GM21447 (cell line): ENCODE data around the gene MROH8.
A peak's percentile ranks its signal among the peaks of the same experiment; 100 is the strongest.

Experiments
- ATAC-seq: cut with Tn5 transposase; IDR thresholded peaks from one replicate; pipeline ENCODE4 v1.9.1; 2021; ENCODE audit not compliant: unreplicated experiment

MROH8 gene

GRCh38 chr20:37200376-37200775, 21.0 kb upstream of the MROH8 start:
- ATAC-seq: no peak

- no peak for ATAC-seq
Observed at GRCh38 chr20:37198932-37199660, 19.7 kb upstream of the MROH8 start.

GRCh38 chr20:37194621-37195417, 15.5 kb upstream of the MROH8 start:
- ATAC-seq: no peak

- no peak for ATAC-seq
Observed at GRCh38 chr20:37193821-37194220, 14.5 kb upstream of the MROH8 start.

- ATAC-seq: no peak
Observed at GRCh38 chr20:37193226-37193625, 13.9 kb upstream of the MROH8 start.

- ATAC-seq: no peak
Observed at GRCh38 chr20:37192137-37192854, 12.9 kb upstream of the MROH8 start.

GRCh38 chr20:37190354-37191112, 11.2 kb upstream of the MROH8 start:
- no peak for ATAC-seq

GRCh38 chr20:37189416-37190016, 10.2 kb upstream of the MROH8 start:
- ATAC-seq: peak; percentile 53

- ATAC-seq: no peak
Observed at GRCh38 chr20:37188787-37189186, 9.4 kb upstream of the MROH8 start.

GRCh38 chr20:37185686-37186085, 6.3 kb upstream of the MROH8 start:
- no peak for ATAC-seq

GRCh38 chr20:37179683-37180524, 556 bp upstream of the MROH8 start:
- no peak for ATAC-seq

GRCh38 chr20:37172836-37173235, 6.5 kb downstream of the MROH8 start:
- ATAC-seq: no peak

- no peak for ATAC-seq
Observed at GRCh38 chr20:37166867-37167266, 12.5 kb downstream of the MROH8 start.

- ATAC-seq: no peak
Observed at GRCh38 chr20:37165031-37165430, 14.3 kb downstream of the MROH8 start.

GRCh38 chr20:37163832-37164554, 15.4 kb downstream of the MROH8 start:
- ATAC-seq: no peak

GRCh38 chr20:37162646-37163045, 16.7 kb downstream of the MROH8 start:
- no peak for ATAC-seq

GRCh38 chr20:37161830-37162549, 17.4 kb downstream of the MROH8 start:
- no peak for ATAC-seq

- no peak for ATAC-seq
Observed at GRCh38 chr20:37160683-37161082, 18.7 kb downstream of the MROH8 start.
